ENCODE measurements around the gene PPP1R9B.

DNA sequence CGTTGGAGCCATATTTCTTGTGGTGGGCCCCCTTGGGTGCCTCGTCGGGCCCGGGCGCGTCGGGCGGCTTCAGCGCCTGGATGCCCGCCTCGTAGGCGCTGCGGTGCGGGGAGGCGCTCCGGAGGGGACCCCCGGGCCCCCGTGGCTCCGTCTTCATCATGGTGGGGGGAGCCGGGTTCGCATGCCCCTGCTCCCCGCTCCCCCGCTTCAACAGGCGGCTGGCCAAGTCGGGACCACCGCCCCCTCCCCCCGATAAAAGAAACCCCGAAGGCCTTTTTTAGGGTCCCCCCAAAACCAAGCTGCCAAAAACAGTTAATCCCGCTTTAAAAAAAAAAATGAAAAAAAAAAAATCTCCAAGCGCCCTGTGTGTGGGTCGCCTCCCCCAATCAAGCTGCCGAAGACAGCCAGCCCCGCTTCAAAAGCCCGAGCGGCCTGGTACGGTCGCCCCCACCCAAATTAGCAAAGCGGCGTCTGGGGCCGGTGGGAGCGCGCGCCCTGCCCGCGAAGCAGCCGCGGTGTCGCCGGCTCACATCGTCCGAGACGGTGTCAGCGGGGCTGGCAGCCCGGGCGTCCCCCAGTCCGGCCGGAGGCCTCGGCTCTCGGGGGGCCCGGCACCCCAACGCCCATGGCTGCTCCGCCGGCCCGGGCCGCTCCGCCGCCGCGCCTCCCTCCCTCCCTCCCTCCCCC is at the start of gene PPP1R9B:
- TF ChIP-seq CTCF (IDR thresholded peaks at IDR 0.05; ENCODE audit: borderline replicate concordance, extremely low read depth, low read length, poor library complexity, severe bottlenecking) (no peak), EZH2 (IDR thresholded peaks at IDR 0.05; ENCODE audit: borderline replicate concordance, low read depth, low read length, severe bottlenecking) (no peak)
